Right lobe of liver (tissue), 4 donors: ENCODE results near the gene ADCY1.

ENCODE experiments used
- CTCF ChIP-seq, 4 donors: fragments of 200-600 bp in 3 of 4; fragments of 450-650 bp in 1 of 4; IDR thresholded peaks; one replicate each; pipeline versions ENCODE4 v1.5.1 to v1.8.0; 2016 to 2022; ENCODE audit warnings: antibody characterized with exemption in 4 of 4, mild to moderate bottlenecking in 2 of 4
- POLR2A ChIP-seq: fragments of 450-650 bp; IDR thresholded peaks from one replicate; pipeline ENCODE4 v1.6.1; 2017; ENCODE audit warnings: antibody characterized with exemption, mild to moderate bottlenecking
- donor health status: DM: no; HTN: no; CAD: no.
- donor health status: DM: no; HTN: no; CAD: no.
- donor health status: DM: no; HTN: yes; CAD: no.

GRCh38 chr7:45578022-45578421 is 3.9 kb downstream of the ADCY1 start:
- TF ChIP-seq CTCF (IDR thresholded peaks at IDR 0.05) = no peak
- TF ChIP-seq POLR2A = no peak
